ENCODE measurements around the gene MYO1B. TPM values are rescaled to one million over a fixed set of nuclear protein-coding genes. Genes with fewer than 3 reads are reported as not detected.

MYO1B gene
- total RNA-seq, 1 donor from 2014 or later, result 85.2 TPM

Small RNA genes lying within 50 kb of the gene (small RNA-seq; reads per million reads assigned to genes)
- not detected for gene RNU6-1045P

Other genes with a start within 250 kb of the MYO1B start
- gene STAT1, start 231.2 kb upstream of the MYO1B start, total RNA-seq, result 20.8 TPM
- gene STAT4, start 94.4 kb upstream of the MYO1B start, total RNA-seq, result 5.3 TPM